NT2/D1 (cell line): ENCODE results near the gene RASSF3.

Experiments
- SUZ12 ChIP-seq: IDR thresholded peaks from 2 replicates; pipeline ENCODE4 v1.6.1; 2011; ENCODE audit not compliant: insufficient read length, insufficient read depth; ENCODE audit errors: extremely low read depth
- YY1 ChIP-seq: IDR thresholded peaks from 2 replicates; pipeline ENCODE4 v1.6.1; 2011; ENCODE audit not compliant: insufficient read length, insufficient read depth
- ZNF274 ChIP-seq: IDR thresholded peaks from 2 replicates; pipeline ENCODE4 v1.6.1; 2011; ENCODE audit warnings: mild to moderate bottlenecking, low read depth, low read length

DNA sequence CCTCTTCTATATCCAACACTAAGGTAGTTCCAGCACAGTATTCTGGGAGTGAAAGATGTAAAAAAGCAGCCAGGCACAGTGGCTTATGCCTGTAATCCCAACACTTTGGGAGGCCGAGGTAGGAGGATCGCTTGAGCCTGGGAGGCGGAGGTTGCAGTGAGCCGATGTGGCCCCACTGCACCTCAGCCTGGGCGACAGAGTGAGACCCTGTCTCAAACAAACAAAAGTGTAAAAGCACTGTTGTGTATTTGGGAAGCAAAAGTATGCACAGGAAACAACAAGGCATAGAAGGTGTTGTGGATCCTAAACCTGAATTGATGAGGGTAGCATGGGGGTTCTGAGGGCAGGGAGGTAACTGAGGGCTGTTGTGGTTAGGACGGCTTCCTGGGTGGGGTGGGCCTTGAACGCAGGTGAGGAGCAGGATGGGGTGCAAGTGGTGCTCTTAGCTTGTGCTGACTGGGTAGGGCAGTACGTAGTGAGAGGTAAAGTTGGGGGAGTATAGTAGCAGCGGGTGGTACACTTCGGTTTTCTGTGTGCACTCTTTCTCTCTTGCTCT lies 64.2 kb downstream of the RASSF3 start:
- TF ChIP-seq YY1 (no peak), SUZ12 (no peak), ZNF274 (no peak)
